Hippocampal formation (tissue), 2 donors: ENCODE results near the gene CNR2.
"Not testable (repeated sequence)": the region's sequence is repeated elsewhere in the genome, so short reads cannot be mapped to it uniquely, and the experiment has no call there.

Experiments used
- DNase-seq, 2 donors: peaks; one replicate each; lab custom pipeline; 2025; lab: John Stamatoyannopoulos, UW

Gene CNR2

DNA sequence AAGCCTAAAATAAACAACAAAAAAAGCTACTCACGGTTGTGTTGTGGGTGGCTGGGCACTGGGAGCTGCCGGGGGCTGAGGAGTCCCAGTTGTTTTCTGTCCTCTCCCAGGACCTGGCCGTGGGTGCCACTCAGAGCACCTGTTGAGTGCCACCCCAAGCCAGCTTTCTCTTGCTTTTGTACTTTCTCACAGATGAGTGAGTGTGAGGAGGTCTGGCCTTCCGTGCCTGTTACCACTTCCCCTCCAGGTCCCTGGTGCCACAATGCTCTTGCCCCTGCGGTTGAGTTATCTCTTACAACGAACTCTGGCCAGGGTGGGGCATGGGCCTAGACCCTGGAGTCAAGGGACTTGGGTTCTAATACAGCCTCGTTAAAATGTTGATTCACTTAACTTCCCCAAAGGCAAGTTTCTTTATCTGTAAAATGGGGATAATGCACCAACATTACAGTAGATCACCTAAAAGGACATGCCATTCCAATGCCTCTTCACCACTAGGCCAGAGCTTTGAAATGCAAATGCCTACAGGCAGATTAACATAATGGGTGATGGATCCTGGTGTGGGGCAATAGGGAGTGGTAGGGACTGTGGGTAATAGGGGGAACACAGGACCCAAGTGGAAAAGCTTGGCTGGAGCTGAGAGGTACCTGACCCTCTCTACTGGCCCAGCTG lies at the start of gene CNR2:
Gene CNR2 (minus strand): TSS at position 151 of the 669 bp plus-strand sequence. CDS start 37,745 bp downstream, outside the sequence.
- DNase-seq = no peak

DNA sequence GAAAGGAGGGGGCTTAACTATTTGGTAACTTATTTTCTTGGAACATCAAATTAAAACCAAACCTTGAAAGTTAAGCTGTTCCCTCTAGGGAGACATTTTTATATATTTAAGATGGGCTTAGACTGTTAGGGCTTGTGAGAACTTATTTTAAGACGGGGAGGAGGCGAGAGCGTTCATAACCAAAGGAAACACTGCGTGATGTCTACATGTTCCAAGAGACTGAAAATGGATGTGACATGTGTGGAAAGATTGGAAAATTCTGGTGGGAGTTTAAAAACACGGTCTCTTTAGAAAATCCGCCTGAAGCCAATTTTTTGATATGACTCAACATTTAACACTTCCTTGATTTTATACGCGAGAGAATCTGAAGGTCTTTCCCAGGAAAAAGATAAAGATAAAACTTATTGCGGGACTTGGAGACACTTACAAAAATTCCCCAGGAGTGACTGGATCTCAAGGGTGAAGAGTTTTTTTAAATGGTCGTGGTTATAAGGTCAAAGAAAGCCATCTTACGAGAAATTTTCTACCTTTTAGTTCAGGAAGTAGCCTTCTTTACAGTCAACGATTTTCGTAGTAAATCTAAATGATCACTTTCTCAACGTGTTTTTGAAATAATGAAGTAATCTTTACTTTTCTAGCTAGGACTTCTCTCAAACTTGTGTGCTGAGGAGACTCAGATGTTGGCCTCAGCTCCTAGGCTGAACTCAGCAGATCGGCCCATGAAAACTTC lies 47.3 kb upstream of the CNR2 start:
- DNase-seq = peak in 1 of 2 donors; percentile 59

- peak; percentile 96 to 97 for DNase-seq
Observed at GRCh38 chr1:23959461-23960290, 46.5 kb upstream of the CNR2 start, which contains the start of gene PNRC2. PNRC2 (plus strand) TSS chr1:23959828; CDS start chr1:23961458, 1,630 bp downstream.

DNA sequence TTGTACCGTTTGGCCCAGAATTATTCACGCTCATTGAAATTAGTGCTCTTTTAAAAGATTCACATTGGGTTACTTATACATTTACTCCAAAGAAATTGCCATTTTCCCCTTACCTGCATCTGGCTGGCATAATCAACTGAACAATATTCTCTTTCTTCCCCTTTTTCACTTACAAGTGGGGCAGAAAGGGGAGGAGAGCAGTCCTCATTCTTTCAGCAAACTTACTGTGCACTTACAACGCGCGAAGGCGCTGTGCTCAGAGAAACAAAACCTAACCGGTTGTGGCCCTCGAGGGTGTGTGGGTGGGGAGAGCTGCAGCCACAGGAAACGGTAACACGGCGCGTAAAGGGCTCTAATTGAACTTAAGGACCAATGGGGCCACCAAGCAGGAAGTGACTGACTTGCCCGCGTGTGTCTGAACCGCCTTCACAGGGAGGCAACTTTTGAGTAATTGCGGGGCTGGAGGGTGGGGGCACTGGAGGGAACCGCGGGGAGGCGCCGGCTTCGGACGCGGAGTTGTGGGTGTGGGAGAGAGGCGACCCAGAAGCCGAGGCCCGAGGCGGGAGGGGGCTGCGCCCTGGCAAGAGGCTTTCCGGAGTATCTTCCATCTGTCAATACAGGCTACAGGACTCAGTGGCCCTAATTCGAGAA lies 45.8 kb upstream of the CNR2 start:
- DNase-seq = peak; percentile 26 to 65

GRCh38 chr1:23958040-23958809 lies 45.1 kb upstream of the CNR2 start:
- DNase-seq = not testable (repeated sequence)

DNA sequence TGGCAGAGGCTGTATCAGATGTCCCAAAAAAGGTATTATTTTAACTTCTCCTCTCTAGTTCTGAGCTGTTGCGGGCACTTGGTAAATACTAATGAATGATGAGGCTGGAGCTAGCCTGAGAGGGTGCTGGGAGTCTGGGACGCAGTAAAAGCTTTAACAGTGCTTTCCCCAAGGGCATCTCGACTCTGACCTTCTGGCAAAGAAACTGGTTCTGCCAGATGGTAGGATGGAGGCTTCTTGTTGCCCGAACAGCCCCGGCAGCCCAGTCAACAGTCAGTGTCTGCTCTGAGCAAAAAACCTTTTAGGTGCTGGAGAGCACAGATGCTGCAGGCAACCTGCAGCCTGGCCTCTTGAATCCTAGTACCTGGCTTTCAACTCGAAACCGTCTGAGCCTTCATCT lies 43.9 kb upstream of the CNR2 start:
- no peak for DNase-seq

GRCh38 chr1:23953020-23953419 lies 39.9 kb upstream of the CNR2 start:
- DNase-seq = no peak

DNA sequence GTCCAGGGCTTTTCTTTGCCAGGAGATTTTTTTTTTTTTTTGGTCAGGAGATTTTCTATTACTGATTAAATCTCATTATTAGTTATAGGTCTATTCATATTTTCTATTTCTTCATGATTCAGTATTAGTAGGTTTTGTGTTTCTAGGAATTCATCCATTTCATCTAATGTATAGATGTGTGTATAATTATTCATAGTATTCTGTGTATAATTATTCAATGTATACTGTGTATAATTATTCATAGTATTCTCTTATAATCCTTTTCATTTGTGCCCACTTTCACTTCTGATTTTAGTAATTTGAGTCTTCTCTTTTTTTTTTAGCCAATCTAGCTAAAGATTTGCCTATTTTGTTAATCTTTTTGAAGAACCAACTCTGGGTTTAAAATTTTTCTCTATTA lies 34.2 kb upstream of the CNR2 start:
- no peak for DNase-seq

GRCh38 chr1:23936481-23937176 lies 23.5 kb upstream of the CNR2 start:
- no peak for DNase-seq

DNA sequence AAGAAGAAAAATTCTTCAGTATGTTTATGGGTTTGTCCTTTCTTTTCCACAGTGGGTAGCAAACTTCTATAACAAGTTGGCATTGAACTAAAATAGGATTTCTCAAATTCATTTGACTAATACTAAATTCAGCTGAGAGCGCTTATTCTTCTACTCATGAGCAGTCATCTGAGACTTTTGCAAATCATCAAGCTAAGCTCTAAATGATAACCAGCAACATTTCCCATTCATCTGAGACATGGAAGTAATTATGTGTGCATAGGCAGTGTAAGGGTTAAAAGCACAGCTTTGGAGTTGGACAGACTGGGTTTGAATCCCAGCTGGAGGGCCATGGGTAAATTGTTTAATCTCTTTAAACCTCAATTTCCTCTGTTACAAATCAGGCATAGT lies 18.3 kb upstream of the CNR2 start:
- no peak for DNase-seq

DNA sequence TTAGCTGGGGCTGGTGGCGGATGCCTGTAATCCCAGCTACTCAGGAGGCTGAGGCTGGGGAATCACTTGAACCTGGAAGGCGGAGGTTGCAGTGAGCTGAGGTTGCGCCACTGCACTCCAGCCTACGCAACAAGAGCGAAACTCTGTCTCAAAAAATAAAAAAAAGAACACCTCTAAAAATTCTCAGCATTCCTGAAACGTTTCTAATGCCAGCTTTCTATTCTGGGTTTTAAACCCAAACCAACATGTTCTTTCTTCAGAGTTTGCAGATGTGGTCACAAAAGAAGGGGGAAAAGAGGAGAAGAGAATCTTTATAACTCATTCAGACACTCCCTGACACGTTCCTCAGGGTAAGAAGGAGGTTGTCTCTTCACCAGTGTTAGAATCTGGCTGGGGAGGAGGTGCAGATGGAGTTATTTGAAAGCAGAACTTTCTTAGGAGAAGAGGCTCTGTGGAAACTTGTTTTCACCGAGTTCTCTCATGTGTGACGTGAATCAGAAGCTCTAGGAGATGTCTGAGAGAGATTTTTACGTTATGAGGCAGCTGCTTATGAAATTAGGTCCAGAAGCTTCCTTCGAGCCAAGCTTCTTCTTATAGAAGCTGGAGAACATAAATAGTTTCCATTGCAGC lies 17.8 kb upstream of the CNR2 start:
- DNase-seq = no peak

- DNase-seq = no peak
Observed at GRCh38 chr1:23930270-23930669, 17.1 kb upstream of the CNR2 start.

DNA sequence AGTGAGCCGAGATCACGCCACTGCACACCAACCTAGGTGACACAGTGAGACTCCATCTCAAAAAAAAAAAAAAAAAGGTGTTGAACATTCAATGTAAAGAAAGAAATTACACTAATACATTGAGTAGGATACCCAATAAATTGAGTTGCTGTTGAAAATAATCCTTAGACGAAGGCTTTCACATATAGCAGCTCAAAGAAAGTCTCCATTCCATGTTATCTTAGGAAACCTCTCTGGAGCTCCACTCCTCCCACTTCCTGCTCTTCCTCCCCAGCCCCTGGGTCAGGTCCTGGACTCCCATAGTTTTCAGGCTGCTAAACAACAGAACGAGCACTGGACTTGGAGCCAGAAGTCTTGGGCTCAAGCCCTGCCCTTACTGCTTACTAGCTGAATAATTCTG lies 15.6 kb upstream of the CNR2 start:
- no peak for DNase-seq

GRCh38 chr1:23927097-23927496 lies 13.9 kb upstream of the CNR2 start:
- no peak for DNase-seq

DNA sequence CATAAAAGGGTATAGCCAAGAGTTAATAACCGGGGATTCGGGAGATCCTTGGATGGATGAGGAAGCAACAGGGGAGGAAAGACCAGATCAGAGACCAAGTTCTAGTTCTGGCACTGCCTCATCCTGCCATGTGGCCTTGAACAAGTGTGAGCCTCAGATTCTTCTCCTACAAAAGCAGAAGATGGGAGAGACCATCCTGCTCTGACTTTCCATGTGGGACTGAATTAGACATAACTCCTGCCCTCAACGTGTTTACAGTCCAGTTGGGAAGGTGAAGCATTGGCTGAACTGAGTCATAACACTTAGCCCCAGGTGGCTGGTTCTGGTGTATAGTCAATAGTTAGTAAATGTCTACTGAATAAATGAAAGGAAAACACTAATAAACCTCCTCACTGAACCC lies 12.1 kb upstream of the CNR2 start:
- DNase-seq = no peak

GRCh38 chr1:23924601-23925000 lies 11.4 kb upstream of the CNR2 start:
- no peak for DNase-seq

GRCh38 chr1:23923592-23924499 lies 10.7 kb upstream of the CNR2 start:
- no peak for DNase-seq

GRCh38 chr1:23922321-23922943 lies 9.3 kb upstream of the CNR2 start:
- DNase-seq = no peak
